DND-41 (cell line): ENCODE results near the gene STOX1.

Experiments
- EZH2 ChIP-seq: IDR thresholded peaks from 3 replicates; pipeline ENCODE4 v1.6.1; 2012; ENCODE audit warnings: borderline replicate concordance, low read depth, mild to moderate bottlenecking, moderate library complexity, low read length, inconsistent platforms; ENCODE audit not compliant: severe bottlenecking
- TF ChIP-seq, protein P1 (sequence below): IDR thresholded peaks from 2 replicates; pipeline ENCODE4 v1.5.1; 2012; ENCODE audit warnings: borderline replicate concordance, low read length, moderate library complexity, mild to moderate bottlenecking; ENCODE audit not compliant: poor library complexity, severe bottlenecking; ENCODE audit errors: extremely low read depth

DNA sequence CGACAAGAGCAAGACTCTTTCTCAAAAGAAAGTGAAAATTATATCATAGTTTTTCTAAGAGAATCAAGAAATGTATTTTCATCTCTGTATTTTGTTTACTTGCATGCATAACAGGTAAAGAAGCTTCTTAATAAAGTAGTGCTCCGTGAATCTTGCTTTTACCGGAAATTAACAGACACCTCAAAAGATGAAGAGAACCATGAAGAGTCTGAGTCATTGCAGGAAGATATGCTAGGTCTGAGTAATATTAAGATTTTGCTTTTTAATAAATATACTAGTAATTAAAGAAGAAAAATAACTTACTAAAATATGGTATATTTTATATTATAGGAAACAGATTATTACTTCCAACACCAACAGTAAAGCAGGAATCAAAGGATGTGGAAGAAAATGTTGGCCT lies 39.5 kb upstream of the STOX1 start:
- TF ChIP-seq, protein P1, sequence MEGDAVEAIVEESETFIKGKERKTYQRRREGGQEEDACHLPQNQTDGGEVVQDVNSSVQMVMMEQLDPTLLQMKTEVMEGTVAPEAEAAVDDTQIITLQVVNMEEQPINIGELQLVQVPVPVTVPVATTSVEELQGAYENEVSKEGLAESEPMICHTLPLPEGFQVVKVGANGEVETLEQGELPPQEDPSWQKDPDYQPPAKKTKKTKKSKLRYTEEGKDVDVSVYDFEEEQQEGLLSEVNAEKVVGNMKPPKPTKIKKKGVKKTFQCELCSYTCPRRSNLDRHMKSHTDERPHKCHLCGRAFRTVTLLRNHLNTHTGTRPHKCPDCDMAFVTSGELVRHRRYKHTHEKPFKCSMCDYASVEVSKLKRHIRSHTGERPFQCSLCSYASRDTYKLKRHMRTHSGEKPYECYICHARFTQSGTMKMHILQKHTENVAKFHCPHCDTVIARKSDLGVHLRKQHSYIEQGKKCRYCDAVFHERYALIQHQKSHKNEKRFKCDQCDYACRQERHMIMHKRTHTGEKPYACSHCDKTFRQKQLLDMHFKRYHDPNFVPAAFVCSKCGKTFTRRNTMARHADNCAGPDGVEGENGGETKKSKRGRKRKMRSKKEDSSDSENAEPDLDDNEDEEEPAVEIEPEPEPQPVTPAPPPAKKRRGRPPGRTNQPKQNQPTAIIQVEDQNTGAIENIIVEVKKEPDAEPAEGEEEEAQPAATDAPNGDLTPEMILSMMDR: no peak
- no peak for TF ChIP-seq EZH2
